RKO (cell line): ENCODE measurements around the gene EIF3L.

Source experiments
- DNase-seq: peaks from one replicate; pipeline ENCODE4 v3.0.0-alpha.2; 2016; ENCODE audit warnings: low spot score

EIF3L gene

DNA sequence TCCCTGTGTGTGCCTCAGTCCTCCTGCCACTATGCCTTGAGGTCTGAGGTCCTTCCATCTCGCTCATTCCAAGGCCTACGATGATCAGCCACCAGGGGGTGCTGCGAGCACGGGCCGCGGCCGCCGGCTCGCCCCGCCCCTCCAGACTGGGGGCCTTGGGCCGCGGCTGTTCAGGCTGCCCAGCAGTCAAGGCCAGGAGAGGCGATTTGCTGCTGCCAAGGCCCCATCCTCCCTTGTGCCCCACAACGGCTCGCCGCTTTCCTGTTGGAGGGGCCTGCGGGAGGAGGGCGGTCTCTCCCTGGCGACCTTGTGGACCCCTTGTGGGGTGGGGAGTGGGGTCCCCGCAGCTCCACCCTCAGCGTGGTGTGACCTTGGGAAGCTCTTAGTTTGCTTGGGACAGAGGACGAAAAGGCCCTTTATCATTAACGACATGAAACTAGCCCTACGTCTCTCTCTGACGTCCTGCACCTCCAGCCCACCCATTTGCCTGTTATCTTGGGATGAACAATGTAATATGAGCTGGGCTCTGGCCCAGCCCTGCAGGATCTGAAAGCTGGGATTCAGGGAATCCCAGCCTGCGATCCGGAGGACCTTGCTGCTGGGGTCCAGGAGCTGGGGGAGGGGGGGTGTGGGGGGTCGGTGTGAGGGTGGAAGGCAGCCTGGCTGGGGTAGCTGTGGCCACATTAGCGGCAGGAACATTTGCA, 31.4 kb upstream of the EIF3L start:
- peak; percentile 70 for DNase-seq

DNA sequence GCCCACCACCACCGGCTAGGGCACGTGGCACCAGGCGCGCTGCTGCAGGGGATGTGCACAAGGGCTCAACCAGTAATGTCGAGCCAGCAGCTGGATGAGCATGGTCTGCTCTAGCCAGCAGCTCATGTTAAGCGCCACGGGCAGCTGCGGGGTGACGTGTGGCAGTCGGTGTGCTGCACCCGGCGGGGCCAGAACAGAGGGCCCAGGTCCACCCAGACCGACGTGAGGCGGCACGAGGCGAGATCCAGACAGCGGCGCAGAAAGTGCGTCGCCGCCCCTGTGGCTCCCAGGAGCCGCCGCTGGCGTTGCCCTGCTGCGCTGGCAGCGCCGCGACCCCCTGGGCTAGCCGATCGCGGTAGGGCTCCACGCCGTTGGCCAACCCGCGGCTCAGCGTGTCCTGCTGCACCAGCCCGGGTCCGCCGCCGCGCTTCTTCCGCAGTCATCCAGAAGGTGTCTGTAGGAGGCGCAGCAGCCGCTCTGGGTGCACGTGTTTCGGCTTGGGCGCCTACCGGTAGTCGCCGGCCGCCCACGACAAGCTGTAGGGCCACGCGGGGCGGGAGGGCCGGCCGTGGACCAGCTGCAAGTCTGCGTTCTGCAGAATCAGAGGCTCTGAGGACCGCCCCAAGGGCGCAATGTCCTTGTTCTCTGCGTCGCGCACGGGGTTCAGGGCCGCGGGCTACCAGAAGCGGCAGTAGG, 30.7 kb upstream of the EIF3L start:
- DNase-seq, result no peak

- no peak for DNase-seq
Measured at GRCh38 chr22:37819105-37819433, 30.1 kb upstream of the EIF3L start.

GRCh38 chr22:37820350-37820749, 28.9 kb upstream of the EIF3L start:
- DNase-seq, result no peak

DNA sequence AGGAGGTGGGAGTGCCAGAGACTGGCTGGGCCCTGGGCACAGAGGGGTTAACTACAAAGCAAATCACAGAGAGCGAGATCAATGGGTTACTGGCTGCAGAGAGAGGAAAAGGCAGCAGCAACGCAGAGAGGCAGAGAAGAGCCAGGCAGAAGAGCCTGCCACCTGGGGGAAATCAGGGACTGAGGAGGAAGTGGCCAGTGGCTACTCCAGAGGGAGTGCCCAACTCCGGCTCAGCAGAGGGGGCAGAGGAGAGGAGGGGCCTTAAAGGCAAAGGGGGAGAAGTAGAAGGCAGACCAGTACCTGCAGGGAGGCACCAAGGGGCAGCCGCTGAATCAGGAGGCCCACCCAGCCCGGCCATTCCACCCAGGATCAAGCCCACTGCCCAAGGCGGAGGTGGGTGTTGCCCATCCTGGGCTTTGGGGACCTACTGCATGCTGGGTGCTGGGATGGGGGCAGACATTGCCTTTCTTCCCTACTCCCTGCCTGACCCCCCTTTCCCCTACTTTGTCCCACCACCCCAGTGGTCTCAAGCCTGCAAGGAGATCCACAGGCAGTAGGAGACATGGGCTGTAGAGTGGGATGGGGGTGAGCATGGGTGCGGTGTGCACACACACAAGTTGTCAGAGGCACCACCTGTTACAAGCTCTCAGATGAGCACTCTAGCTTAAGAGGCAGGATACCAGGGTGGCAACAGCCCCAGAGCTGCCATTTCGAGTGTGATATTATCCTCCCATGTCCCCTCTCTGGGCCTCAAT, 27.0 kb upstream of the EIF3L start:
- no peak for DNase-seq

DNA sequence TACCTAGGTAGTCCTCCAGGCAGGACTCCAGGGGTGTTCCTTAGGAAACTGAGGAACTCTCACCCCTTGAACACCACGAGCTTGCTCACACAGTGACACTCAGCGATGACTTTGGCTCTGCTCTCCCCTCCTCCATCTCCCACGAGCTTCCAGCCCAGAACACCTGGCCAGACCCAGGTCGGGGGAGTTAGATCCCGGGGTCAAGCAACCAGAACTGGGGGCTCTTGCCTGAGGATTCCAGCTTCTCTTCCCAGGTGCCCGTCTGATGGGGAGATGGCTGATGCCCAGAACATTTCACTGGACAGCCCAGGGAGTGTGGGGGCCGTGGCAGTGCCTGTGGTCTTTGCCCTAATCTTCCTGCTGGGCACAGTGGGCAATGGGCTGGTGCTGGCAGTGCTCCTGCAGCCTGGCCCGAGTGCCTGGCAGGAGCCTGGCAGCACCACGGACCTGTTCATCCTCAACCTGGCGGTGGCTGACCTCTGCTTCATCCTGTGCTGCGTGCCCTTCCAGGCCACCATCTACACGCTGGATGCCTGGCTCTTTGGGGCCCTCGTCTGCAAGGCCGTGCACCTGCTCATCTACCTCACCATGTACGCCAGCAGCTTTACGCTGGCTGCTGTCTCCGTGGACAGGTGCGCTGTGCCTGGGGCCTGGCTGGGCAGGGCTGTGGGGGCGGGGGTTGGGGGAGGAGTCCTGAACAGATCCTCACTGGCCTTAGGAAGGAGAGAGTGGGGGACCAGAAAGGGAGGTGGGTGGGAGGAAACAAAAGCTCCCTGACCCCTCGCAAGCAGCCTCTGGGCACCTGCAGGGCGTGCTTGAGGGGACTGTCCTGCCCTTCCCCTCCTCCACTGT, 25.9 kb upstream of the EIF3L start, which contains the start of gene GALR3:
Gene GALR3, plus strand, starts transcription at position 249 of the 852 bp plus-strand sequence. Its CDS starts 25 bp downstream, at position 274.
- no peak for DNase-seq

- no peak for DNase-seq
Measured at GRCh38 chr22:37824674-37825641, 24.3 kb upstream of the EIF3L start.

GRCh38 chr22:37827056-37827455, 22.2 kb upstream of the EIF3L start:
- no peak for DNase-seq

DNA sequence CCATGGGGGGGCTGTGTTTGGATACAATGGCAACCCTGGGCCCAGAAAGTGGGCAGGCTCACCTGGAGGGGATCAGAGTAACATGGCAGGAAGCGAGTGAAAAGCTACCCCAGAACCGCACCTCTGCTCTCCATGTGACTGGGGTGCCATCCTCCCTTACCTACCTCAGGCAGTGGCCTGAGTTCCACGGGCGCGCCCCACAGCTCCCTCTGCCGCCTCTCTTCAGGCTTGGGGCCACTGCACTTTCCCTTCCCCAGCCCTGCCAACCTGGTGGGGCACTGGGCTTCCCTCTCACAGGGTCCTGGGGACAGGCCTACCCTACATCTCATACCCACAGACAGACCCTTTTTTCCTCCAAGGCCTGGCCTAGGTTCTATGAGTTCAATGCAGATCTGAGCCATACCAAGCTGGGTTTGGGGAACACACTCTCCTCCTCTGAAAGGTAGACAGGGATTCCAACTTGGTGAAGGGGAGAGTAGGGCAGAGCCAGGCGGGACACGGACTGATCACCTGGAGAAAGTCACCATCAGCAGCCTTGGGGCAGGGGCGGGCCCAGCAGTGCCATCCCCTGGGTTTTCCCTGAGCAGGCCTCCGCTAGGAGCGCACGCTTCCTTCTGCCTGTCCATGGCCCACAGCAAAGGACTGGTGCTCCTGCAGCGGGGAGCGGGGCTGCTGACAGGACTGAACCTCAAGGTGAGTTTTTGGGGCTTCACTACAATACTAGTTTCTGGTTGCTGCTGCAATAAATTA, 19.0 kb upstream of the EIF3L start:
- DNase-seq, result no peak

GRCh38 chr22:37831472-37831871, 17.7 kb upstream of the EIF3L start:
- DNase-seq, result no peak

GRCh38 chr22:37832022-37832857, 17.0 kb upstream of the EIF3L start:
- no peak for DNase-seq

DNA sequence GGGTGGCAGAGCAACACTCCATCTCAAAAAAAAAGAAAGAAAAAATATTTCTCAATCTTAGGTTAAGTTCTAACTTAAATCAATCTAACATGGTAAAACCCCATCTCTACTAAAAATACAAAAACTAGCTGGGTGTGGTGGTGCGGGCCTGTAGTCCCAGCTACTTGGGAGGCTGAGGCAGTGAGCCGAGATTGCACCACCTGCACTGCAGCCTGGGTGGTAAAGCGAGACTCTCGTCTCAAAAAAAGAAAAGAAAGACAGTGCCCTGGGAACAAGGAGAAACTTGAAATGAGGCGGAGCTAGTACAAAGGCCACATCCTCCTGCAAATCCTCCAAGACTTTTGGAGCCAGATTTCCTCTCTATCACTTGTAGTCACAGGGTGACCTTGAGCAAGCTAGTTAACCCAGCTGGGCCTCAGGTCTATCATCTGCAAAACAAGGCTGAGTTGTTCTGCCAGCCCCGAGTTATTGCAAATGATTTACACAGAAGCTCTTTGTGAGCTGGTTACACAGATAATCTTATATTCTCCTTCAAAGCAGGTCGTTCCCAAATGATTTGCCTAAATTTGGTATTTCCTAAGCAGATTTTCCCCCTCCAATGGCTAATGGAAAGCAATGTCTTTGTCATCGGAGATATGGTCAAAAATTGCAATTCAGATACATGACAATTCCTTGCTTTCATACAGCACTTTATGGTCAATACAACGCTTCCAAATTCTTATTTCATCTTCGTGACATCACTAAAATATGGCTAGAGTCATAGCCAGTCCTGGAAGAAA, 7.0 kb upstream of the EIF3L start:
- no peak for DNase-seq

DNA sequence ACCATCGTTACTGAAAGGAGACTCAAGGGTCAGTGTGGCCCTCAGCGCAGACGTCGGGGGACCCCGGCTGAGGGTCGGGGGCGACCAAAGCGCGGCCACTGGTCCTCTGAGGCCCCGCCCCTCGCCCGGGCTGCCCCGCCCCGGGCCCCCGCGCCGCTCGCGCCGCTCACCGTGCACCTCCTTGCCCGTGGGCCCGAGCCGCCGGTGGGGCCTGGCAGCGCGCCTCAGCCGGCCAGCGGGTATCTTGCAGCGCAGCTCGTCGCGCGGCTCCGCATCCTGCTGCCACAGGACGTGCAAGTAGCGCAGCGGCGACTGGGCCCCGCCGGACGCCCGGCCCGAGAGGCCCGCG, 5.5 kb upstream of the EIF3L start:
- DNase-seq, result peak; percentile 63

GRCh38 chr22:37844904-37845329, 4.3 kb upstream of the EIF3L start:
- DNase-seq, result peak; percentile 64

DNA sequence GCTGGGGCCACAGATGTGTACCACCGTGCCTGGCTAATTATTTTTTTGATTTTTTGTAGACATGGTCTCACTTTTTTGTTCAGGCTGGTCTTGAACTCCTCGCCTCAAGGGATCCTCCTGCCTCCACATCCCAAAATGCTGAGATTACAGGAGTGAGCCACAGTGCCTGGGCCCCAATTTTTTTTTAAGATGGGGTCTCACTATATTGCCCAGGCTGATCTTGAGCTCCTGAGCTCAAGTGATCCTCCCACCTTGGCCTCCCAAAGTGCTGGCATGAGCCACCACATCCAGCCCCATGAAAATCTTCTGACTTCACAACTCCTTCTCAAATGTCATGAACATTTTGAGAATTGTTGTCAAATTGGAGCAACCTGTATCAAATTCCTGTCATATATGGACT, 2.8 kb upstream of the EIF3L start:
- no peak for DNase-seq

DNA sequence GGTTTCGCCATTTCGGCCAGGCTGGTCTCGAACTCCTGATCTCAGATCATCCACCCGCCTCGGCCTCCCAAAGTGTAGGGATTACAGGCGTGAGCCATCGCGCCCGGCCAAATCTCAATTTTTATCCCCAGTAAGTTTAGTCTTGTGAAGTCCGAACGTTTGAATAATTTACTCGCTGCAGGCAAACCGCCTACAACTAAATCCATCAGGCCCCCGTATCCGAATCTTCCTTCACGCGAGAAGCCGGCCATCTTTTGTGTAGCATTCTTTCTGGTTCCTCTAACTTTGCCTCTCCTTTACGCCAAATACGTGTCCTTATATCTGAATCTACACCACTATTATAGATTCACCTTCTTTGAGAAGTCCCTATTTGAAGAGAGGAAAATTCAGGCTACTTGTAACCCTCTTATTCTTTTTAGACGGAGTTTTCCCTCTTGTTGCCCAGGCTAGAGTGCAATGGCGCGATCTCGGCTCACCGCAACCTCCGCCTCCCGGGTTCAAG, 581 bp upstream of the EIF3L start:
- peak; percentile 62 for DNase-seq

DNA sequence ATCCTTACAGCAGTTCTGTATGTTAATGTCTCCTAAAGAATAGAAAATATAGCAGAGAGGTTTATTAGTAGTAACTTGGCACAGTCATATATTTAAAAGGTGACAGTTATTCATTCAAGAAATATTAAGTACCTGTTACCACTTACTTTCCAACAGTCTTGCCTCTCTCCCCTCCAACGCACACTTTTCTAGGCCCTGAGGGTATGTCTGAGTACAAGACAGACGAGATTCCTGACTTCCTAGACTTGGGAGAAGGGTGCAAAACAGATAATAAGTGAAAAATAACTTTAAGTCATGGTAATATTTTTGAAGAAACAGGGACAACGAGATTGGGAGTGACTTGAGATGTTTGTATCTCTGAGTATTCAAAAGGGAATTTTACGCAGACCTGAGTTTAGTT, 1.6 kb downstream of the EIF3L start:
- DNase-seq, result no peak

DNA sequence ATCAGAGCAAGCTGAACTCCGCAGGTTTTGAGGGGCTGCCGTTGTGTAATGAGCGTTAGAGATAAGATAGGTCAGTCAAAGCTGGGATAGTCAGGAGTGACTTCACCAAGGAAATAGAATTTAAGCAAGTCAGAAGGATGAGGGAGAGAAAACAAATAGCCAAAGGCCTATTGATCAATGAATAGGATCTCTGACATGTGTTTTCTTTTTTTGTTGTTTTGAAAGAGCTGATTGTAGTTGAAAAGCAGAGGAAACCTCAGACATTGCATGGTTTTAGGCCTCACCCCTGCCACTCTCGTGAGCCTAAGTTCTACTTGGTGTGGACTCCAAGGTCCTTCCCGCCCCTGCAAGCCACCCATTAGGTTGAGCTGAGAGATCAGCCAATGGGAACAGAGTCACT, 3.2 kb downstream of the EIF3L start:
- no peak for DNase-seq
